ENCODE results near the gene CCDC157. TPM values are rescaled to one million over a fixed set of nuclear protein-coding genes. Genes with fewer than 3 reads are reported as not detected.

The CCDC157 gene
- polyA plus RNA-seq, 1 of the 3 experiments (the other 2 are of a cell fraction) = 5.8 TPM

- ChIA-PET CTCF (interaction anchor here (0.9 to 3.2 kb wide), 5 partner anchors 12 to 72 kb away, joined by 3 to 11 read pairs (median 3); partner anchors contain the start of gene RNF215), POLR2A (interaction anchor here (1.3 kb wide), 1 partner anchor 16 kb away, joined by 3 read pairs; no protein-coding TSS in a partner anchor)
- WGBS (ENCODE audit: low lambda C conversion rate) = 98% methylated on average over 6 of the region's 6 CpGs
- Histone ChIP-seq H3K36me3 (replicated peaks in 1 of 2; ENCODE audit: control insufficient read depth in 1 of 2, insufficient read depth in 2 of 2, low read length in 1 of 2) (peaks cover 3 to 5% of the 10 kb centered on the region in 2 experiments), H3K4me3 (ENCODE audit: low read depth in 2 of 2, low read length in 1 of 2) (no peak overlapping the region), H3K9me3 (no peaks in the 10 kb centered on the region), H3K79me2 (ENCODE audit: insufficient read depth) (peaks cover 31% of the 10 kb centered on the region), H3K9me2 (no peaks in the 10 kb centered on the region), H3K27me3 (ENCODE audit: insufficient read depth) (no peaks in the 10 kb centered on the region), H4K20me1 (ENCODE audit: insufficient read depth) (peaks cover 28% of the 10 kb centered on the region), H3K9ac (no peak overlapping the region), H3K4me2 (no peak overlapping the region), H3F3A (replicated peaks; ENCODE audit: insufficient read depth) (no peaks in the 10 kb centered on the region), H3K4me1 (ENCODE audit: control insufficient read depth in 1 of 2, insufficient read depth in 2 of 2, low read depth in 1 of 2, low read length in 1 of 2) (peaks cover 12 to 14% of the 10 kb centered on the region in 2 experiments; a peak in 2 of 4 replicates), H2AFZ (ENCODE audit: low read depth) (no peak overlapping the region), H3K27ac (ENCODE audit: low read depth in 2 of 2, low read length in 1 of 2) (no peak overlapping the region)
- no peak for DNase-seq
- TF ChIP-seq RAD21 (IDR thresholded peaks at IDR 0.05; ENCODE audit: low read length) (no peak), EZH2phosphoT487 (IDR thresholded peaks at IDR 0.05; ENCODE audit: borderline replicate concordance, low read depth) (no peak), GATA2 (CRISPR knock-in tag; IDR thresholded peaks at IDR 0.05) (no peak), FOXM1 (IDR thresholded peaks at IDR 0.05; ENCODE audit: low read depth) (no peak), MXI1 (IDR thresholded peaks at IDR 0.05; ENCODE audit: low read depth, low read length) (no peak), NFIC (IDR thresholded peaks at IDR 0.05; ENCODE audit: borderline replicate concordance) (no peak), CHD2 (IDR thresholded peaks at IDR 0.05; ENCODE audit: low read length, partially characterized antibody) (no peak), RCOR1 (IDR thresholded peaks at IDR 0.05; ENCODE audit: low read length) (no peak), TEAD4 (IDR thresholded peaks at IDR 0.05; ENCODE audit: borderline replicate concordance, insufficient read depth) (no peak), IRF3 (IDR thresholded peaks at IDR 0.05; ENCODE audit: low read depth, low read length) (no peak), EP300 (IDR thresholded peaks at IDR 0.05; ENCODE audit: borderline replicate concordance in 1 of 2, low read depth in 1 of 2, low read length in 1 of 2) (no peak), SIN3A (IDR thresholded peaks at IDR 0.05; ENCODE audit: borderline replicate concordance, low read depth, low read length) (no peak), FOSL2 (IDR thresholded peaks at IDR 0.05; ENCODE audit: borderline replicate concordance, low read depth) (no peak)
- TF ChIP-seq, protein P1, sequence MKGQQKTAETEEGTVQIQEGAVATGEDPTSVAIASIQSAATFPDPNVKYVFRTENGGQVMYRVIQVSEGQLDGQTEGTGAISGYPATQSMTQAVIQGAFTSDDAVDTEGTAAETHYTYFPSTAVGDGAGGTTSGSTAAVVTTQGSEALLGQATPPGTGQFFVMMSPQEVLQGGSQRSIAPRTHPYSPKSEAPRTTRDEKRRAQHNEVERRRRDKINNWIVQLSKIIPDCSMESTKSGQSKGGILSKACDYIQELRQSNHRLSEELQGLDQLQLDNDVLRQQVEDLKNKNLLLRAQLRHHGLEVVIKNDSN (IDR thresholded peaks at IDR 0.05; ENCODE audit: borderline replicate concordance, low read depth) = no peak
- TF ChIP-seq, protein P2, sequence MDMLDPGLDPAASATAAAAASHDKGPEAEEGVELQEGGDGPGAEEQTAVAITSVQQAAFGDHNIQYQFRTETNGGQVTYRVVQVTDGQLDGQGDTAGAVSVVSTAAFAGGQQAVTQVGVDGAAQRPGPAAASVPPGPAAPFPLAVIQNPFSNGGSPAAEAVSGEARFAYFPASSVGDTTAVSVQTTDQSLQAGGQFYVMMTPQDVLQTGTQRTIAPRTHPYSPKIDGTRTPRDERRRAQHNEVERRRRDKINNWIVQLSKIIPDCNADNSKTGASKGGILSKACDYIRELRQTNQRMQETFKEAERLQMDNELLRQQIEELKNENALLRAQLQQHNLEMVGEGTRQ (IDR thresholded peaks at IDR 0.05; ENCODE audit: borderline replicate concordance, low read depth, low read length) = no peak
- TF ChIP-seq, protein P3, sequence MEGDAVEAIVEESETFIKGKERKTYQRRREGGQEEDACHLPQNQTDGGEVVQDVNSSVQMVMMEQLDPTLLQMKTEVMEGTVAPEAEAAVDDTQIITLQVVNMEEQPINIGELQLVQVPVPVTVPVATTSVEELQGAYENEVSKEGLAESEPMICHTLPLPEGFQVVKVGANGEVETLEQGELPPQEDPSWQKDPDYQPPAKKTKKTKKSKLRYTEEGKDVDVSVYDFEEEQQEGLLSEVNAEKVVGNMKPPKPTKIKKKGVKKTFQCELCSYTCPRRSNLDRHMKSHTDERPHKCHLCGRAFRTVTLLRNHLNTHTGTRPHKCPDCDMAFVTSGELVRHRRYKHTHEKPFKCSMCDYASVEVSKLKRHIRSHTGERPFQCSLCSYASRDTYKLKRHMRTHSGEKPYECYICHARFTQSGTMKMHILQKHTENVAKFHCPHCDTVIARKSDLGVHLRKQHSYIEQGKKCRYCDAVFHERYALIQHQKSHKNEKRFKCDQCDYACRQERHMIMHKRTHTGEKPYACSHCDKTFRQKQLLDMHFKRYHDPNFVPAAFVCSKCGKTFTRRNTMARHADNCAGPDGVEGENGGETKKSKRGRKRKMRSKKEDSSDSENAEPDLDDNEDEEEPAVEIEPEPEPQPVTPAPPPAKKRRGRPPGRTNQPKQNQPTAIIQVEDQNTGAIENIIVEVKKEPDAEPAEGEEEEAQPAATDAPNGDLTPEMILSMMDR (IDR thresholded peaks at IDR 0.05) = no peak
- TF ChIP-seq, protein P4, sequence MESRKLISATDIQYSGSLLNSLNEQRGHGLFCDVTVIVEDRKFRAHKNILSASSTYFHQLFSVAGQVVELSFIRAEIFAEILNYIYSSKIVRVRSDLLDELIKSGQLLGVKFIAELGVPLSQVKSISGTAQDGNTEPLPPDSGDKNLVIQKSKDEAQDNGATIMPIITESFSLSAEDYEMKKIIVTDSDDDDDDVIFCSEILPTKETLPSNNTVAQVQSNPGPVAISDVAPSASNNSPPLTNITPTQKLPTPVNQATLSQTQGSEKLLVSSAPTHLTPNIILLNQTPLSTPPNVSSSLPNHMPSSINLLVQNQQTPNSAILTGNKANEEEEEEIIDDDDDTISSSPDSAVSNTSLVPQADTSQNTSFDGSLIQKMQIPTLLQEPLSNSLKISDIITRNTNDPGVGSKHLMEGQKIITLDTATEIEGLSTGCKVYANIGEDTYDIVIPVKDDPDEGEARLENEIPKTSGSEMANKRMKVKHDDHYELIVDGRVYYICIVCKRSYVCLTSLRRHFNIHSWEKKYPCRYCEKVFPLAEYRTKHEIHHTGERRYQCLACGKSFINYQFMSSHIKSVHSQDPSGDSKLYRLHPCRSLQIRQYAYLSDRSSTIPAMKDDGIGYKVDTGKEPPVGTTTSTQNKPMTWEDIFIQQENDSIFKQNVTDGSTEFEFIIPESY (IDR thresholded peaks at IDR 0.05; ENCODE audit: borderline replicate concordance, low read depth) = no peak
Observed at GRCh38 chr22:30358541-30358940, 1.7 kb downstream of the CCDC157 start.
